Body of pancreas (tissue), 4 donors: Measurements from ENCODE around the gene LENG1. TPM values are rescaled to one million over a fixed set of nuclear protein-coding genes. Genes with fewer than 3 reads are reported as not detected.
"Not testable (repeated sequence)": the region's sequence is repeated elsewhere in the genome, so short reads cannot be mapped to it uniquely, and the experiment has no call there.

Experiments
- ATAC-seq: fragments of 150-250 bp; one replicate; pipeline ENCODE4 v1.9.1; 2016
- DNase-seq, 4 donors: peaks; one replicate each; pipeline ENCODE4 v3.0.0-alpha.2; 2019
- H3K27ac ChIP-seq, 4 donors: fragments of 200-600 bp; sonication (generic); 1 replicate in 3 of 4; 2 replicates in 1 of 4; pipeline versions ENCODE4 v1.5.1 to v1.6.1; 2016 to 2019; ENCODE audit warnings: mild to moderate bottlenecking in 1 of 4, mixed read lengths in 1 of 4, moderate library complexity in 1 of 4
- H3K27me3 ChIP-seq, 2 donors: fragments of 200-600 bp; sonication (generic); one replicate each; pipeline ENCODE4 v1.6.0; 2016; ENCODE audit warnings: mild to moderate bottlenecking in 1 of 2
- H3K36me3 ChIP-seq, 2 donors: fragments of 200-600 bp; sonication (generic); replicated peaks in 1 of 2; 2 replicates each; pipeline ENCODE4 v1.5.1; 2016; ENCODE audit warnings: low read depth in 2 of 2; ENCODE audit not compliant: insufficient read depth in 1 of 2
- H3K4me1 ChIP-seq: fragments of 200-600 bp; sonication (generic); one replicate; pipeline ENCODE4 v1.6.0; 2016
- H3K4me3 ChIP-seq, 2 donors: fragments of 200-600 bp; sonication (generic); 1 replicate in 1 of 2; 2 replicates in 1 of 2; pipeline ENCODE4 v1.5.1; 2016 to 2019
- H3K9me3 ChIP-seq, 3 donors: fragments of 200-600 bp; sonication (generic); 1 replicate in 2 of 3; 2 replicates in 1 of 3; pipeline ENCODE4 v1.5.1; 2016
- POLR2A ChIP-seq, 3 donors: fragments of 450-650 bp; IDR thresholded peaks; one replicate each; pipeline ENCODE4 v1.6.1; 2016; ENCODE audit warnings: antibody characterized with exemption in 3 of 3, mild to moderate bottlenecking in 2 of 3
- WGBS, 2 donors: methylation state at CpG; one replicate each; pipeline ENCODE4 v1.1.5; 2017; 5-methylcytosine and 5-hydroxymethylcytosine counted together
- intact Hi-C: fragments of 100-400 bp; cut with DNase I; formaldehyde crosslinking; loops from one replicate; pipeline ENCODE4 v1.15.1; 2023
- total RNA-seq, 2 donors: library from RNA; depleted of rRNA; stranded (reverse); fragments of >200 nt; gene quantifications; one replicate each; pipeline ENCODE4 v1.1.0, GENCODE V29; 2016
- TF ChIP-seq, protein P1 (sequence below), 7 experiments: fragments of 450-650 bp in 4 of 7; fragments of 200-600 bp in 3 of 7; sonication (generic) in 3 of 7; IDR thresholded peaks; one replicate each; pipeline ENCODE4 v1.5.1; 2016 to 2019; ENCODE audit warnings: antibody characterized with exemption in 7 of 7

The LENG1 gene
- total RNA-seq, 2 donors from 2014 or later: 4.0 to 9.6 TPM

DNA sequence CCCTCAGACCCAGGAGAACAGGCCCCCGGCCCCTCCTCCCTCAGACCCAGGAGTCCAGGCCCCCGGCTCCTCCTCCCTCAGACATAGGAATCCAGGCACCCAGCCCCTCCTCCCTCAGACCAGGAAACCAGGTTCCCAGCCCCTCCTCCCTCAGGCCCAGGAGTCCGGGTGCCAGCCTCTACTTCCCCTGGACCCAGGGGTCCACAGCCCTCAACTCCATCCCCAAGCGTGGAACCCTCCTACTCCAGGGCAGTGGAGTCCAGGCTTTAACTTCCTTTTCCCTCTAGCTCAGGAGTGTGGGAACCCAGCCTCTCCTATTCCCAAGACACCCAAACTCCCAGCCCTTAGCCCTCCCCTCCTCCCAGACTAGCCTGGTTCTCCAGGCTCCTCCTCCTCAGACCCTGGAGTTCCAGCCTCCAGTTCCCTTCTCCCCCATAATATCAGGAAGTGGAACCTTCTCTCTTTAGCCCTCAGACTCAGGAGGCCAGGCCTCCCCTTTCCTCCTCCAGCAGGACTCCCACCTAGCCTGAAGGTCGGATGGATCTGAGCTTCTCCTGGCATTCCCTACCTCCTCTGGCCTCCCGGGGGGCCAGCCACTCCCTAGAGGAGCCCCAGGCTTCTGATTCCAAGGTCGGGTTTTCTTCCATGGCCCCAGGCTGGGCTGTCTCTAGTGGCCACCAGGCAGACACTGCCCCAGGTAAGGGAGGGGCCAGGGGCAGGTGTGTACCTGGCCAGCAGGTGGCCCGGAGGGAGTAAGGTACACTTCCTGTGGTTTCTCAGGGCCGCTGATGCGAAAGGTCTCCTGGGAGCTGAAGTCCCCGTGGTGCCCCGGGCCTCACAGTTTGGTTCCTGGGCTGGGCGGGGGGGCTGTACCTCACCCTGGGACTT lies 13.2 kb upstream of the LENG1 start, which contains the start of gene TMC4:
Gene TMC4 (minus strand): TSS at position 690 of the 888 bp plus-strand sequence. CDS start 43 bp downstream, at position 647.
- Histone ChIP-seq H3K9me3 (no peaks in the 10 kb centered on the region), H3K4me1 (peaks cover 15% of the 10 kb centered on the region), H3K27ac (peak within 1 kb of the TSS; percentile 77 to 94 (median 86)), H3K4me3 (peak within 1 kb of the TSS; percentile 20 to 36), H3K36me3 (no peaks in the 10 kb centered on the region), H3K27me3 (no peaks in the 10 kb centered on the region)
- DNase-seq (peak; percentile 90 to 94 (median 94)), ATAC-seq (peak; percentile 98)
- TF ChIP-seq, protein P1, sequence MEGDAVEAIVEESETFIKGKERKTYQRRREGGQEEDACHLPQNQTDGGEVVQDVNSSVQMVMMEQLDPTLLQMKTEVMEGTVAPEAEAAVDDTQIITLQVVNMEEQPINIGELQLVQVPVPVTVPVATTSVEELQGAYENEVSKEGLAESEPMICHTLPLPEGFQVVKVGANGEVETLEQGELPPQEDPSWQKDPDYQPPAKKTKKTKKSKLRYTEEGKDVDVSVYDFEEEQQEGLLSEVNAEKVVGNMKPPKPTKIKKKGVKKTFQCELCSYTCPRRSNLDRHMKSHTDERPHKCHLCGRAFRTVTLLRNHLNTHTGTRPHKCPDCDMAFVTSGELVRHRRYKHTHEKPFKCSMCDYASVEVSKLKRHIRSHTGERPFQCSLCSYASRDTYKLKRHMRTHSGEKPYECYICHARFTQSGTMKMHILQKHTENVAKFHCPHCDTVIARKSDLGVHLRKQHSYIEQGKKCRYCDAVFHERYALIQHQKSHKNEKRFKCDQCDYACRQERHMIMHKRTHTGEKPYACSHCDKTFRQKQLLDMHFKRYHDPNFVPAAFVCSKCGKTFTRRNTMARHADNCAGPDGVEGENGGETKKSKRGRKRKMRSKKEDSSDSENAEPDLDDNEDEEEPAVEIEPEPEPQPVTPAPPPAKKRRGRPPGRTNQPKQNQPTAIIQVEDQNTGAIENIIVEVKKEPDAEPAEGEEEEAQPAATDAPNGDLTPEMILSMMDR (IDR thresholded peaks at IDR 0.05): peak; percentile 31 to 96 (median 95)
- TF ChIP-seq POLR2A (IDR thresholded peaks at IDR 0.05): peak; percentile 41 to 81 (median 81)
- 0 to 4% methylated on average over 6 to 12 of the region's 13 CpGs for WGBS, 2 donors
- intact Hi-C loops: no loop called here

DNA sequence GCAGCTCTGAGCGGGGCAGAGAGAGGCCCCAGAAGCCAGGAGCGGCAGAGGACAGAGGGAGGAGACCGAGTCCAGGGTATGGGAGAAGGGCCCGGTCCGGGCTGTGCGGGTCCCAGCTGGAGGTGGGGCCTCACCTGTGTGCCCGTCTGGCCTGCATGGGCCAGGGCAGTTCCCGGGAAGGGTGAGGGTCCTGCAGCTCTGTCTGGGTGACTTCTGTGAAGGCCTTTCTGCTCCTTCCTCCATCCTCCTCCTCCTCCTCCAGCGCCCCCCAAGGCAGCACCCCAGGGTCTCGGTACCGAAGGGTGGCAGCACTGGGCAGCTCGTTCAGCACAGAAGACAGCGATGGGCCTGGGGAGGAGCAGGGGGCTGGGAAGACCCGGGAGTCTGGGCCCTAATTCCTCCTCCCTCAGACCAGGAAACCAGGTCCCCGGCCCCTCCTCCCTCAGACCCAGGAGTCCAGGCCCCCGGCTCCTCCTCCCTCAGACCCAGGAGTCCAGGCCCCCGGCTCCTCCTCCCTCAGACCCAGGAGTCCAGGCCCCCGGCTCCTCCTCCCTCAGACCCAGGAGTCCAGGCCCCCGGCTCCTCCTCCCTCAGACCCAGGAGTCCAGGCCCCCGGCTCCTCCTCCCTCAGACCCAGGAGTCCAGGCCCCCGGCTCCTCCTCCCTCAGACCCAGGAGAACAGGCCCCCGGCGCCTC lies 12.4 kb upstream of the LENG1 start:
- WGBS, 2 donors: 59 to 64% methylated on average over 15 to 16 of the region's 23 CpGs
- H3K9me3 ChIP-seq, intact Hi-C loops, ATAC-seq, H3K27me3 ChIP-seq, DNase-seq, H3K4me3 ChIP-seq, H3K36me3 ChIP-seq: not testable (repeated sequence)
- Histone ChIP-seq H3K27ac (peak overlapping the region in 3 of 4 donors; percentile 84 to 94 (median 89)), H3K4me1 (peaks cover 15% of the 10 kb centered on the region)

DNA sequence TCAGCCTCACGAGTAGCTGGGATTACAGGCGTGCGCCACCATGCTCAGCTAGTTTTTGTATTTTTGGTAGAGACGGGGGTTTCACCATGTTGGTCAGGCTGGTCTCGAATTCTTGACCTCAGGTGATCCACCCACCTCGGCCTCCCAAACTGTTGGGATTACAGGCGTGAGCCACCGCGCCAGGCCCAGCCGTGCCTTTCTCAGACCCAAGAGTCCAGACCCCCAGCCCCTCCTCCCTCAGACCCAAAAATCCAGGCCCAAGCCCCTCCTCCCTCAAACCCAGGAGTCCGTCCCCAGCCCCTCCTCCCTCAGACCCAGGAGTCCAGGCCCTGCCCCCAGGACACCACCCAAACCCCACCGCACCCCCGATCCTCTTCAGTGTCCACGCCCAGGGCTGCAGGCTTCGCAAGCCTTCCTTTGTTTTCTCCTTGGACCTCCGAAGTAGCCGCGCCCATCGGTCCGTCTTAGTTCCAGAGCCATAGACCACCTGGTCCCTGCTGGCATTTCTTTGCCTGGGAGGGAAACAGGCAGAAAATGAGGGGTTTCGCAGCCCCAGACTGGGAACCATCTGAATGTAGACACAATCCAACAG lies 9.7 kb upstream of the LENG1 start:
- Histone ChIP-seq H3K27me3 (no peaks in the 10 kb centered on the region), H3K4me3 (no peak overlapping the region), H3K36me3 (no peaks in the 10 kb centered on the region), H3K9me3 (no peaks in the 10 kb centered on the region), H3K4me1 (peaks cover 21% of the 10 kb centered on the region), H3K27ac (no peak overlapping the region)
- no peak for ATAC-seq
- WGBS, 2 donors: 82 to 89% methylated on average over 13 to 18 of the region's 21 CpGs
- DNase-seq: no peak
- intact Hi-C loops: loop anchor here (5.0 kb wide), 1 partner anchor 63 kb away; no protein-coding TSS in a partner anchor
- TF ChIP-seq, protein P1 (IDR thresholded peaks at IDR 0.05): no peak
- TF ChIP-seq POLR2A (IDR thresholded peaks at IDR 0.05): no peak

GRCh38 chr19:54168174-54168917 lies 8.8 kb upstream of the LENG1 start:
- no peak overlapping the region for H3K27ac ChIP-seq
- intact Hi-C loops: loop anchor here (5.0 kb wide), 1 partner anchor 64 kb away; no protein-coding TSS in a partner anchor
- ATAC-seq: peak; percentile 67

More at GRCh38 chr19:54168174-54168917, 8.8 kb upstream of the LENG1 start:
- H3K4me3 ChIP-seq: no peak overlapping the region
- no peaks in the 10 kb centered on the region for H3K9me3 ChIP-seq
- TF ChIP-seq POLR2A (IDR thresholded peaks at IDR 0.05): no peak
- TF ChIP-seq, protein P1 (IDR thresholded peaks at IDR 0.05): peak; percentile 67 to 94 (median 86)
- H3K4me1 ChIP-seq: peaks cover 16% of the 10 kb centered on the region
- DNase-seq: peak; percentile 90 to 95 (median 93)
- 26 to 47% methylated on average over 14 to 25 of the region's 25 CpGs for WGBS, 2 donors
- no peaks in the 10 kb centered on the region for H3K27me3 ChIP-seq
- H3K36me3 ChIP-seq: no peaks in the 10 kb centered on the region
